Measurements from ENCODE around the gene PPP5C.

PPP5C gene

GRCh38 chr19:46337487-46337886 lies 9.4 kb upstream of the PPP5C start:
- DNase-seq: no peak

GRCh38 chr19:46339446-46339845 lies 7.4 kb upstream of the PPP5C start:
- DNase-seq: no peak

GRCh38 chr19:46340051-46340659 lies 6.7 kb upstream of the PPP5C start:
- DNase-seq: no peak

GRCh38 chr19:46341937-46342336 lies 5.0 kb upstream of the PPP5C start:
- no peak for DNase-seq

GRCh38 chr19:46344363-46344762 lies 2.5 kb upstream of the PPP5C start:
- DNase-seq: no peak

- no peak for DNase-seq
Observed at GRCh38 chr19:46345157-46345556, 1.7 kb upstream of the PPP5C start.

- DNase-seq: no peak
Observed at GRCh38 chr19:46347572-46347883, 641 bp downstream of the PPP5C start.

- DNase-seq: no peak
Observed at GRCh38 chr19:46347985-46348384, 1.1 kb downstream of the PPP5C start.

GRCh38 chr19:46349311-46349993 lies 2.6 kb downstream of the PPP5C start:
- no peak for DNase-seq

GRCh38 chr19:46350029-46350757 lies 3.3 kb downstream of the PPP5C start:
- DNase-seq: no peak

GRCh38 chr19:46350758-46351159 lies 3.9 kb downstream of the PPP5C start:
- no peak for DNase-seq

GRCh38 chr19:46351241-46352041 lies 4.6 kb downstream of the PPP5C start:
- DNase-seq: no peak

- DNase-seq: no peak
Observed at GRCh38 chr19:46353730-46354528, 7.0 kb downstream of the PPP5C start.

- DNase-seq: no peak
Observed at GRCh38 chr19:46355234-46356148, 8.6 kb downstream of the PPP5C start.

- no peak for DNase-seq
Observed at GRCh38 chr19:46356149-46357055, 9.5 kb downstream of the PPP5C start.

- DNase-seq: no peak
Observed at GRCh38 chr19:46357846-46358583, 11.1 kb downstream of the PPP5C start.

- no peak for DNase-seq
Observed at GRCh38 chr19:46361915-46362314, 15.0 kb downstream of the PPP5C start.

- DNase-seq: no peak
Observed at GRCh38 chr19:46364359-46364758, 17.5 kb downstream of the PPP5C start.

GRCh38 chr19:46365561-46365960 lies 18.7 kb downstream of the PPP5C start:
- no peak for DNase-seq
